ENCODE data around the gene POC1B. TPM values are rescaled to one million over a fixed set of nuclear protein-coding genes. Genes with fewer than 3 reads are reported as not detected.

The POC1B gene
- total RNA-seq, 2 donors from 2014 or later: 10.9 to 32.6 TPM

GRCh38 chr12:89546151-89546550 lies 20.3 kb upstream of the POC1B start:
- TF ChIP-seq CTCF (IDR thresholded peaks at IDR 0.05): no peak
- TF ChIP-seq POLR2A (IDR thresholded peaks at IDR 0.05): no peak
- no peaks in the 10 kb centered on the region for H3K36me3 ChIP-seq (replicated peaks in 1 of 2; ENCODE audit: insufficient read depth in 1 of 2, low read depth in 2 of 2)
- H3K27me3 ChIP-seq: no peaks in the 10 kb centered on the region
- intact Hi-C loops (cut with DNase I): loop anchor here (10.0 kb wide), 1 partner anchor 559 kb away; no protein-coding TSS in a partner anchor
- peaks cover 8% of the 10 kb centered on the region for H3K4me1 ChIP-seq
- 79 to 84% methylated on average over 4 of the region's 4 CpGs for WGBS, 2 donors
- DNase-seq (no peak), ATAC-seq (no peak)
- no peaks in the 10 kb centered on the region for H3K9me3 ChIP-seq
- no peak overlapping the region for H3K27ac ChIP-seq
- H3K4me3 ChIP-seq: no peak overlapping the region

GRCh38 chr12:89544681-89545184 lies 18.9 kb upstream of the POC1B start:
- Histone ChIP-seq H3K27ac (no peak overlapping the region), H3K9me3 (no peaks in the 10 kb centered on the region), H3K4me3 (no peak overlapping the region), H3K27me3 (no peaks in the 10 kb centered on the region), H3K36me3 (replicated peaks in 1 of 2; ENCODE audit: insufficient read depth in 1 of 2, low read depth in 2 of 2) (no peaks in the 10 kb centered on the region), H3K4me1 (peaks cover 8% of the 10 kb centered on the region)
- no peak for TF ChIP-seq POLR2A (IDR thresholded peaks at IDR 0.05)
- TF ChIP-seq CTCF (IDR thresholded peaks at IDR 0.05): no peak
- ATAC-seq (peak; percentile 50), DNase-seq (peak; percentile 35 to 66 (median 56))
- WGBS, 2 donors: 22 to 25% methylated on average over 6 of the region's 6 CpGs
- intact Hi-C loops (cut with DNase I): loop anchor here (10.0 kb wide), 1 partner anchor 560 kb away; no protein-coding TSS in a partner anchor

GRCh38 chr12:89544022-89544421 lies 18.2 kb upstream of the POC1B start:
- Histone ChIP-seq H3K27me3 (no peaks in the 10 kb centered on the region), H3K9me3 (no peaks in the 10 kb centered on the region), H3K4me1 (peaks cover 8% of the 10 kb centered on the region), H3K27ac (no peak overlapping the region), H3K4me3 (no peak overlapping the region), H3K36me3 (replicated peaks in 1 of 2; ENCODE audit: insufficient read depth in 1 of 2, low read depth in 2 of 2) (no peaks in the 10 kb centered on the region)
- intact Hi-C loops (cut with DNase I): loop anchor here (10.0 kb wide), 1 partner anchor 561 kb away; no protein-coding TSS in a partner anchor
- TF ChIP-seq POLR2A (IDR thresholded peaks at IDR 0.05) (no peak), CTCF (IDR thresholded peaks at IDR 0.05) (no peak)
- DNase-seq (no peak), ATAC-seq (no peak)
- 48 to 50% methylated on average over 1 of the region's 1 CpG for WGBS, 2 donors

- WGBS, 2 donors: 7 to 8% methylated on average over 6 of the region's 6 CpGs
- Histone ChIP-seq H3K4me1 (peaks cover 8% of the 10 kb centered on the region), H3K9me3 (no peaks in the 10 kb centered on the region), H3K36me3 (replicated peaks in 1 of 2; ENCODE audit: insufficient read depth in 1 of 2, low read depth in 2 of 2) (no peaks in the 10 kb centered on the region), H3K4me3 (no peak overlapping the region), H3K27me3 (no peaks in the 10 kb centered on the region), H3K27ac (no peak overlapping the region)
- intact Hi-C loops (cut with DNase I): loop anchor here (10.0 kb wide), 1 partner anchor 562 kb away; no protein-coding TSS in a partner anchor
- DNase-seq (peak; percentile 74 to 83 (median 76)), ATAC-seq (peak; percentile 83)
- TF ChIP-seq CTCF (IDR thresholded peaks at IDR 0.05): peak; percentile 75 to 94 (median 86)
- no peak for TF ChIP-seq POLR2A (IDR thresholded peaks at IDR 0.05)
Observed at GRCh38 chr12:89542912-89543592, 17.2 kb upstream of the POC1B start.

Data from body of pancreas (tissue), 4 donors.